Activated naive CD8-positive, alpha-beta T cell treated with anti-CD3 and anti-CD28 coated beads for 36 hours (primary cell): ENCODE data around the gene ALK. TPM values are rescaled to one million over a fixed set of nuclear protein-coding genes. Genes with fewer than 3 reads are reported as not detected.

Experiments
- DNase-seq: peaks from one replicate; pipeline ENCODE4 v3.0.0; 2021
- H3K27ac Mint-ChIP-seq: one replicate; pipeline ENCODE4 v1.8.0; 2022; ENCODE audit warnings: mild to moderate bottlenecking, moderate library complexity, mixed read lengths
- H3K27me3 Mint-ChIP-seq: one replicate; pipeline ENCODE4 v1.8.0; 2022; ENCODE audit warnings: mild to moderate bottlenecking, mixed read lengths
- H3K36me3 Mint-ChIP-seq: one replicate; pipeline ENCODE4 v1.8.0; 2021; ENCODE audit warnings: mild to moderate bottlenecking, mixed read lengths
- H3K4me1 Mint-ChIP-seq: one replicate; pipeline ENCODE4 v1.8.0; 2021; ENCODE audit warnings: mixed read lengths
- H3K4me3 Mint-ChIP-seq: one replicate; pipeline ENCODE4 v1.8.0; 2022; ENCODE audit warnings: mild to moderate bottlenecking, moderate library complexity, mixed read lengths
- H3K9me3 Mint-ChIP-seq: one replicate; pipeline ENCODE4 v1.8.0; 2022; ENCODE audit warnings: mixed read lengths
- total RNA-seq, 2 experiments: library from RNA; stranded (reverse); gene quantifications; one replicate each; pipeline ENCODE4 v1.2.3, GENCODE V29; 2021

Gene ALK
- total RNA-seq, 2 experiments from 2014 or later: not detected

DNA sequence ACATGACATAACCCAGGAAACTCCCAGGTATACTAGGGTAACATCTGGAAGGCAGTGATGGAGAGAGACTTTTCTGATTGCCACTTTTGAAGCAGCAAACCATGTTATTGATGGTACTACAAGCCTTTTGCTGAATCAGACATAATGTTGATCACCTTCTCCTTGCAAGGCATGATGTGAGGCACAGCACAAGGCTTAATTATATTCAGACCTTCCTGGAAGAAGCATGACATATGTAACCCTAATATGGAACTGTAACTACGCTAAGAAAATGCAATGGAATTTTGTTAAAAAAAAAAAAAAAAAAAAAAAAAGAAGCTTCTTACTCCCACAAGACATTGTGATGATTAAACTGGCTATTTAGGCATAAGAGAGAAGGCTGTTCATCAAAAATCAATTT, 145.4 kb downstream of the ALK start:
- Mint-ChIP-seq H3K36me3 (no peaks in the 10 kb centered on the region), H3K9me3 (no peaks in the 10 kb centered on the region), H3K27ac (no peak overlapping the region), H3K27me3 (peaks cover 12% of the 10 kb centered on the region), H3K4me3 (no peak overlapping the region), H3K4me1 (no peaks in the 10 kb centered on the region)
- no peak for DNase-seq

DNA sequence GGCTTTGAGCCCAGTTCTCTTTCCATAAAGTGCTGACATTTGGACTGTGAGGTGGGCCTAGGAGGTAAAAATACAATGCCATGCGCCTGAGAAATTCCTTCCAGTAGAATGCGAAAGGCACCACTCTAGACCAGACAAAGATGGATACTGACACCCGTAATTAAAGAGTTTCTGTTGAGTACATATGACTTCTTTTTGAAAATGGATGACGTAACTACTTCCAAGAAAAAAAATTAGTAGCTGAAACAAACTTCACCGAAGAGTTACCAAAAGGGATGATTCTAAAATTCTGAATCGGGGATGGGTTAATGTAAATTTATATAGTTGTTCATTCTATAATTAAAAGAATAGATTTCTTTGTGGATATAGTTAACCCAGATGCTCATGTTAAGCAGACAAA, 146.8 kb downstream of the ALK start:
- Mint-ChIP-seq H3K27ac (no peak overlapping the region), H3K27me3 (peaks cover 13% of the 10 kb centered on the region), H3K4me3 (no peak overlapping the region), H3K4me1 (no peaks in the 10 kb centered on the region), H3K36me3 (no peaks in the 10 kb centered on the region), H3K9me3 (no peaks in the 10 kb centered on the region)
- no peak for DNase-seq

DNA sequence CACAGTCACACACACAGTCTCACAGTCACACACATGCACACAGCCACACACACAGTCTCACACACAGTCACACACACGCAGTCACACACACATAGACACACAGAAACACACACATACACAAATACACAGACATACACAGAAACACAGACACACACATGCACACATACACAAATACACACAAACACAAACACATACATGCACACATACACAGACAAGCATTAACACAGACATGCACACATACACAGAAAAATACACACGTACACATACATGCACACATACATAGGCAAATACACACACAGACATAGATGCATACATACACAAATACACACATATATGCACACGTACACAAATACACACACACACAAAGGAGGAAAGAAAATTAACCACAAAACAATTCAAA, 150.5 kb downstream of the ALK start:
- Mint-ChIP-seq H3K27me3 (peaks cover 26% of the 10 kb centered on the region), H3K36me3 (no peaks in the 10 kb centered on the region), H3K4me3 (no peak overlapping the region), H3K4me1 (no peaks in the 10 kb centered on the region), H3K9me3 (no peaks in the 10 kb centered on the region), H3K27ac (no peak overlapping the region)
- DNase-seq: no peak

DNA sequence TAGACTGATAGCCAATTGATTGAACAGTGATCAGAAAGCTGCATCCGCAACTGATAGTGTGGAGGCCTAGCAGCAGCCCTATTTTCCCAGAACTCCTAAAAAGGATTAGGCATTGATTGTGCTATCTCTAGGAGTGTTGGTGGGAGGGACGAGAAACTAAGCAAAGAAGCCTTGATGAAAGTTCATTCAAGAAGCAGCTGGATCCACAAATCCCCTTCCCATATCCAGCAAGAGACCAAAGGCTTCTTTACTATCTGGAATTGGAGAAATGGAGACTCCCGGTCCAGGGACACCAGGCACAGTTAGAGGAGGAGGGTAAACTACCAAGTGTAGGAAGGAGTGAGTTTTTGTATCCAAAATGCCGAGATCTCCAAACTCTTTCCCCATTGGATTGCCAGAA, 151.5 kb downstream of the ALK start:
- H3K4me1 Mint-ChIP-seq: no peaks in the 10 kb centered on the region
- H3K36me3 Mint-ChIP-seq: no peaks in the 10 kb centered on the region
- peaks cover 26% of the 10 kb centered on the region for H3K27me3 Mint-ChIP-seq
- DNase-seq: no peak
- H3K9me3 Mint-ChIP-seq: no peaks in the 10 kb centered on the region
- H3K27ac Mint-ChIP-seq: no peak overlapping the region
- no peak overlapping the region for H3K4me3 Mint-ChIP-seq

DNA sequence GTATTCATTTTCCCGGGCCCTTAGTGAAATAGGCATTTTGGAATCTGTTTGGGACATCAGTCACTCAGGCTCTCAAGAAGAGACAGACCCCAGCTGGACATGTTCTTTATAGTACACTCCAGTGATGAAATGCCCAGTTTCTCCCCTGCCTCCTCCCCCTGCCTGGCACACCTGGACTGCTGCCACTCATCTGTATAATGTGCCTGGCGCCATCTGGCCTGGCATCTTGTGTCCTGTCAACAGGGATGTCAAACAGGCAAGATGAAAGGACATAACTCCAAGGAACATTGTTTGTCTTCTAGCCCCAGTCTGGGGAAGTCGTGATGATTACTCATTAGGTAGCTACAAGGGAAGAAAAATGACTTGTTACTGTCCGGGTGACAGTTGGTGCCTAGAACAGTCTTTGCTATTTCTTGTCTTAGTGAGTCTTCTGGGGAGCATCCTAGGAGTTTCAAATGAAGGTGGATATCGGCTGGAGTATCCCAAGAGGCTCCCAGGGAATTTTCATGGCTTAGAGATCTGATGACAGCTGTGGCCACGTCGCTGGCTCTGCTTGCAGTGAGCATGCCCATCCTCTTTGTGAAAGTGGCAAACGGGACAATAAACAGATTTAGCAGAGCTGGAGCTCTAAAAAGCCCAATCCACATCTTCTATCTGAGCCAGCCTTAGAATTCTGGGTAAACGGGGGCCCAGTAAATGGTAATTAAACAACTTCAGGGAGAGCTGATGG, 153.6 kb downstream of the ALK start:
- H3K27ac Mint-ChIP-seq: no peak overlapping the region
- H3K9me3 Mint-ChIP-seq: no peaks in the 10 kb centered on the region
- no peaks in the 10 kb centered on the region for H3K4me1 Mint-ChIP-seq
- no peak for DNase-seq
- H3K27me3 Mint-ChIP-seq: peaks cover 26% of the 10 kb centered on the region
- no peak overlapping the region for H3K4me3 Mint-ChIP-seq
- H3K36me3 Mint-ChIP-seq: no peaks in the 10 kb centered on the region

DNA sequence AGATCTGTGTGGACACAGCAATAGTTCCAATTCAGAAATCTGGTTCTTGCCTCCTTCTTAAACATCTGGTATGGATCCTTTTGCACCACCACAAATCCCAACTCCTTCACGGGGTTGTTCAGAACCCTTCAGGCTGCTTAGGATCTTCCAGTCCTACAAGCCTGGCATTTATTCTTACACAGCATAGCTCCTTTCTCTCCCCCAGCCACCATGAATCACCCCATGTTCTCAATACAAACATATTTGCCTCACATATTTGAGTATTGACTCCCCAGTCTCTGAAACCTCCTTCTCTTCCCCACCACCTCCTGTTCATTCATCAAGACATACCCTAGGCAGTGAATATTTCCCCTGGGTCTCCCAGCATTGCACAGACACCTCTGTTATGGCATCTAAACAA, 155.2 kb downstream of the ALK start:
- Mint-ChIP-seq H3K4me3 (no peak overlapping the region), H3K27me3 (peaks cover 29% of the 10 kb centered on the region), H3K4me1 (no peaks in the 10 kb centered on the region), H3K9me3 (no peaks in the 10 kb centered on the region), H3K36me3 (no peaks in the 10 kb centered on the region), H3K27ac (no peak overlapping the region)
- no peak for DNase-seq

DNA sequence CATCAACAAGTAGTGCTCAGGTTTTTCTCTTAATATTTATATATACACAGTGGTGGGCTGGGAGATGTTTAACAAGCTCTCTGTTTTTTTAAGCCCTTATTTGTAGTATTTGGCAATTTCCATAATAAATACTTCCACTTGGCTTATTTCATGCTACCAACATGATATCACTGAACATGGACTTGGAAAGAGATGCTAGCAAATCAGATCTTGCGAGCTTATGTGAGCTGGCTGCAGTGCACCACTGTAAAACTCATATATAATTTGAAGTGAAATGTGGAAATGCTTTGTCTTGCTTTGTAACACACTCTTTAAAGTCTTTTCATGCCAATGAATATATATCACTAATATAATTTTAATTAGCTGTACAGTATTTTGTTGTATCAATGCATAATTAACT, 155.7 kb downstream of the ALK start:
- Mint-ChIP-seq H3K4me1 (no peaks in the 10 kb centered on the region), H3K27ac (no peak overlapping the region), H3K9me3 (no peaks in the 10 kb centered on the region), H3K27me3 (peaks cover 29% of the 10 kb centered on the region), H3K4me3 (no peak overlapping the region), H3K36me3 (no peaks in the 10 kb centered on the region)
- DNase-seq: no peak

DNA sequence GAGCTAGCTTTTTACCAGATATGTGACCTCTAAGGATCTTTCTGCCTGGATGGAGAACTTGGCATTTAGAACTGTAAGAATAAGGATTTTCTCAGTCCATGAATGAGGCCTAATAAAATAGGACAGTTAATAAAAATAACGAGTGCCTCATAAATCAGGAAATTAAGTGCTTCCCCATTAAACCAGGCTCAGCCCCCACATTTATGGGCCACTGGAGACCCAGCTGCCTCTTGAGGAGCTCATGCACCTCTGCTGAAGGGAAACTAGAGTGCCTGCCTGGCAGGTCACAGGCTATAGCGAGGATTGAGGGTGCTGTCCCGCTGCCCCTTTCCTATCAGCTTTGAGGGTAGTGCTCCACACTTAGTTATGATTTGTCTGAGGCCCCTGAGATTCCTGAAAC, 158.0 kb downstream of the ALK start:
- Mint-ChIP-seq H3K36me3 (no peaks in the 10 kb centered on the region), H3K27ac (no peak overlapping the region), H3K27me3 (peaks cover 16% of the 10 kb centered on the region), H3K4me3 (no peak overlapping the region), H3K4me1 (no peaks in the 10 kb centered on the region), H3K9me3 (no peaks in the 10 kb centered on the region)
- no peak for DNase-seq

DNA sequence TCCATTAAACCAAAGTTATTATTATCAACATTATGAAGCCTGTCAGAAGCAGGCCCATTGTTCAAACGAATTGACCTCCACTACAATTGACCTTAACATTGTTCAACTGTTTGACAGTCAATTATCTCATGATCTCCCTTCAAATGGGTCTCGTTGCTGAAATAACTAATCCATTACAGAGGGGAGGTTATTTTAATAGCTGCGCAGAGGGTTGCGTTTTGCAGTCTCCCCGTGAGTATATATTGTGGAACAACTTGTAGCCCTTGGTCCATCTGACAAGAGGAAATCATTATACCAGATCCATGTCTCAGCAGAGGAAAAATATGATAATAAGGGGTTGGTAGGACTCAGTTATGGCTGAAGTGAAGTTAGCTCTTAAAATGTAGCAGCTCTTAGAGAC, 159.1 kb downstream of the ALK start:
- no peak for DNase-seq
- Mint-ChIP-seq H3K4me3 (no peak overlapping the region), H3K36me3 (no peaks in the 10 kb centered on the region), H3K9me3 (no peaks in the 10 kb centered on the region), H3K27me3 (peaks cover 10% of the 10 kb centered on the region), H3K27ac (no peak overlapping the region), H3K4me1 (no peaks in the 10 kb centered on the region)

DNA sequence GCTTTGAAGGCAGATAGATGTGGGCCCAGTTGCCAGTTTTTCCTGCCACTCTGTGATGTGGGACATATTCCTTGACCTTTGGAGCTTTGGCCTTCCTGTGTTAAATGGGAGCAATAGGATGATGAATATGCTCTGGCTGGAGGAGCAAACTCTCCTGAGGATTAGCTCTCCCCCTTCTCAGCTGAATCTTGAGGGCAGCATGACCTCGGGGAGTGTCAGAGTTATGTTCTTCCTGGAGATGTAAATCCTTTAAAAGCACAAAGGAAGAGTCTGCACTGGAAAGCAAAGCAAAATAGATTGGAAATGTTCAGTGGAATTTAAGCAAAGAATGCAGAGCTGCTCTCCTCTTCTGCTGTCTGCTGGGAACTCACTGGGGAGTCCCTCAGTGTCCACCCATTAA, 160.1 kb downstream of the ALK start:
- H3K9me3 Mint-ChIP-seq: no peaks in the 10 kb centered on the region

DNA sequence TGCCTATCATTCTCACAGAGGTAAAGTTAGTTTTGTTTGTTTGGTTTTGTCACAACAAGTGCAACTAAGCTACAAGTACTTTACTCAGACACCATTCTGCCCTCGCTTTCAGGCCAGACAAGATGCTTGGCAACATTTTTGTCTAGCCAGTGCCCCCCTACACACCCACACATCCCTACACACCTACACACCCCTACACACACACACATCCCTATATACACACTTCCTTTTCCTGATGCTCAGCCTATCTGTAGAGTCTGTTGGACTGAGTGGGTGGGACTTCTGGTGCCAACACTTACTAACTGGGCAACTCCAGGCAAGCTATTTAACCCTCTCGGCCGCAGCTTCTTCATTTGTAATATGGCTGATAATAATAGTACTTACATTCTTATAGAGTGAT, 161.4 kb downstream of the ALK start:
- Mint-ChIP-seq H3K4me1 (no peaks in the 10 kb centered on the region), H3K4me3 (no peak overlapping the region), H3K9me3 (no peaks in the 10 kb centered on the region), H3K27me3 (peaks cover 7% of the 10 kb centered on the region), H3K27ac (no peak overlapping the region), H3K36me3 (no peaks in the 10 kb centered on the region)
- DNase-seq: no peak

More for the DNA sequence above, 160.1 kb downstream of the ALK start:
- Mint-ChIP-seq H3K27me3 (peaks cover 9% of the 10 kb centered on the region), H3K4me1 (no peaks in the 10 kb centered on the region), H3K4me3 (no peak overlapping the region), H3K36me3 (no peaks in the 10 kb centered on the region), H3K27ac (no peak overlapping the region)
- no peak for DNase-seq

DNA sequence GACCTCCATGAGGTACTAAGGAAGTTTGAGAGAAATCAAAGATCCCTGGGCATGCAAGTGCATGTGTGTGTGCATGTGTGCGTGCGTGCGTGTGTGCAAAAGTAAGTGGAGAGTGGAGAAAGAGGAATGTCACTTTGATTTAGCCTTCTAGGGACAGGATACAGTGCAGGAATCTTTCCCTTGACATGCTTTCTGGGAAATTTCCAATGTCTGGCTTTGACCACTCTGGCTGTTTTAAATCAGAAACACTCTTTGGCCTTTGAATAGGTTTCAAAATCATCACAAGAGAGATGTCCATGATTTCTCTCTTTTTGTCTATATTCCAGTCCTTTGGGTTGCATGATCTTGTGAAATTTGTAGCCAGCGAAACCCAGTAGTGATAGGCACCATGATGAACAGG, 162.0 kb downstream of the ALK start:
- H3K9me3 Mint-ChIP-seq: no peaks in the 10 kb centered on the region
- DNase-seq: no peak
- H3K4me3 Mint-ChIP-seq: no peak overlapping the region
- H3K27ac Mint-ChIP-seq: no peak overlapping the region
- peaks cover 7% of the 10 kb centered on the region for H3K27me3 Mint-ChIP-seq
- no peaks in the 10 kb centered on the region for H3K4me1 Mint-ChIP-seq
- no peaks in the 10 kb centered on the region for H3K36me3 Mint-ChIP-seq

DNA sequence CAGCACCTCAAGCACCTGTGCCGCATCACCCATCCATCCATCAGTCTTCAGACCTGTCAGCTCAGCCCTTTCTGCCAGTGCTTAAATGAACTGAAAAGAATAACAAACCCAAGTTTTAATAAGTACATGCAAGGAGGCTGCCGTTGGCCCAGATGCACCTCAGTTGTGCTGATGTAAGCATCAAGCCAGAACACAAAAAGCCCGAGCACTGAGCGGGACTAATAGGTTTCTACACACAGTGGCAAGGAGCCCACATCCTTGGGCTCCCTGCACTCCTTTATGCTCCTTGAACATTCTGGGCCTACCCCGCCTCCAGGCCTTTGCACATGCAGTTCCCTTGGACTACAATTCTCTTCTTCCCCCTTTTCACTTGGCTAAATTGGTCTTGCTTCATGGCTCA, 165.6 kb downstream of the ALK start:
- DNase-seq: no peak
- H3K36me3 Mint-ChIP-seq: no peaks in the 10 kb centered on the region
- no peaks in the 10 kb centered on the region for H3K4me1 Mint-ChIP-seq
- H3K27ac Mint-ChIP-seq: no peak overlapping the region
- no peaks in the 10 kb centered on the region for H3K27me3 Mint-ChIP-seq
- no peaks in the 10 kb centered on the region for H3K9me3 Mint-ChIP-seq
- no peak overlapping the region for H3K4me3 Mint-ChIP-seq

DNA sequence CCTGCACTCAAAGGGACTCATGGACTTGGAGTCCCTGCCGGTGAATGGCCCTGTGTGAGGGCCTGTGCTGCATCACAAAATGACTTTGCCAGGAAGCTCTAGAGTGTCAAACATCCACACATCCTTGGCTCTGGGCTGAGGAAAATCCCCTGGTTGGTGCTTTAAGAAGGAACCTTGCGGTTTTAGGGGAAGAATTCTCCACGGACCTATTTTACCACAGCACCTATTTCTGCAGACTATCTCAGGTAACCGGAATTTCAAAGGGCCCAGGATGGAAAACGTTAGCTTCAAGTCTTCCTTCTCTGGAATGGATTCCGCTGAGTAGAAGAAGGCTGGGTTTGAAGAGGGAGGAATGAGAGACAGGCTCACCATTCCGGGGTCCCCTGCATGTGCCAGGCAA, 166.2 kb downstream of the ALK start:
- Mint-ChIP-seq H3K36me3 (no peaks in the 10 kb centered on the region), H3K4me1 (no peaks in the 10 kb centered on the region), H3K4me3 (no peak overlapping the region), H3K27ac (no peak overlapping the region), H3K27me3 (no peaks in the 10 kb centered on the region), H3K9me3 (no peaks in the 10 kb centered on the region)
- DNase-seq: no peak

DNA sequence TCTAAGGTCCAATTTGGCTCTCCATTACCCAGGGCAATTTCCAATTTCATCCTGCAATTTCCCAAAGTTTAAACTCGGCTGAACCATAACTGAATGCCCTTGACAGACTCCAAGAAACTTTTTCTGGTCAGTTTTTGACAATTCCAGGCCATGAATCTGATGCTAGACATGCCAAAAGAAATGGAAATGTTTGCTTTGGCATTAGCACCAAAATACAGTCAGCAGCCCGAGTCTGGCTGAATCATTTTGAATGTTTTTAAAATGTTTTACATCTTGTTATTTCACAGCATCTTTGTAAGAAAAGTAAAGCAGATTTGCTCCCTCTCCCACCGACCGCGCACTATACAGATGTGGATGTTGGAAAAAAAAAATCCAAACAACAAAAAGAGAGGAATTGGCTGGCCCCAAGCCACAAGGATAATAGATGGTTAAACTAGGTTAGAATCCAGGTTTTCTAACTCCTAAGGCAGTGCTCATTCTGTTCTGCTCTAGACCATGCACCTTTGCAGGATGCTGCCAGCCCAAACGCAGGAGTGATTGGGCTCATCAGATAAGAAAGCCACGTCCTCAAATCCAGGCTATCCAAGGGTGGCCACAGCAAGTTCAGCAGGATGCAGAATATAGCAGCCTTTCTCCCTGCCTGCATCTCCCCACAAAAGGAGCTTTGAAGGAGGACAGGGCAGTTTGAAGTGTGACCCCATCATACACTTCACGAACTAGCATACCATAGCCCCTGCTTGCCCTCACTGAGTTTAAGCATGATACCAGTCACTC, 167.5 kb downstream of the ALK start:
- Mint-ChIP-seq H3K4me3 (no peak overlapping the region), H3K4me1 (no peaks in the 10 kb centered on the region), H3K36me3 (no peaks in the 10 kb centered on the region), H3K9me3 (no peaks in the 10 kb centered on the region), H3K27ac (no peak overlapping the region), H3K27me3 (no peaks in the 10 kb centered on the region)
- no peak for DNase-seq

DNA sequence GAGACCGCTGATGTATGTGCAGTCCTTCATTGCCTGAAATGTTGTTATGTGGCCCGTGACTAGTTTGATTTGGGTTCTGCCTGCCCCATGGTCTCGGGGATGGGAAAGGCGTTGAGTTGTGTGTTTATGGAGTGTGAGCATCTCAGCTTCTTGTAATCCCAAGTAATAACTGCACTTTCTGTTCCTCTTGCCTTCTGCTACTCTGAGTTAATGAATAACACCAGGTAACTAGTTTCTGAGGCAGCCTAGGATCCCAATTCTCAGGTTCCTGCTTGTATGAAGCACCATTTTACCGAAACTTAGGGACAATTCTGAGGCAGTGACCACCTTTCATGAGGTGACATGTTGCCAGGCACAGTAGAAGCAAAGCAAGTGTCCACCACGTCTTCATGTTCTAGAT, 170.0 kb downstream of the ALK start:
- no peak overlapping the region for H3K27ac Mint-ChIP-seq
- no peak overlapping the region for H3K4me3 Mint-ChIP-seq
- no peaks in the 10 kb centered on the region for H3K4me1 Mint-ChIP-seq
- DNase-seq: no peak
- H3K9me3 Mint-ChIP-seq: no peaks in the 10 kb centered on the region
- H3K36me3 Mint-ChIP-seq: no peaks in the 10 kb centered on the region
- peaks cover 7% of the 10 kb centered on the region for H3K27me3 Mint-ChIP-seq
